GM12875 (cell line): ENCODE measurements around the gene CD38.

Experiments used
- H3K4me3 ChIP-seq: one replicate; pipeline ENCODE4 v1.5.1; 2011; ENCODE audit warnings: low read depth, low read length, control low read depth
- CTCF ChIP-seq: IDR thresholded peaks from 2 replicates; pipeline ENCODE4 v1.5.1; 2011; ENCODE audit warnings: low read depth, mild to moderate bottlenecking, control low read depth, inconsistent platforms, low read length, moderate library complexity, borderline replicate concordance; ENCODE audit not compliant: insufficient read depth

The CD38 gene

GRCh38 chr4:15776871-15777648 is 1.1 kb upstream of the CD38 start:
- H3K4me3 ChIP-seq: no peak overlapping the region
- TF ChIP-seq CTCF: no peak

GRCh38 chr4:15777697-15778288 is 335 bp upstream of the CD38 start:
- H3K4me3 ChIP-seq: no peak overlapping the region
- TF ChIP-seq CTCF: no peak

- no peak for TF ChIP-seq CTCF
These were observed 1.2 kb downstream of the CD38 start for GRCh38 chr4:15779306-15779705.

DNA sequence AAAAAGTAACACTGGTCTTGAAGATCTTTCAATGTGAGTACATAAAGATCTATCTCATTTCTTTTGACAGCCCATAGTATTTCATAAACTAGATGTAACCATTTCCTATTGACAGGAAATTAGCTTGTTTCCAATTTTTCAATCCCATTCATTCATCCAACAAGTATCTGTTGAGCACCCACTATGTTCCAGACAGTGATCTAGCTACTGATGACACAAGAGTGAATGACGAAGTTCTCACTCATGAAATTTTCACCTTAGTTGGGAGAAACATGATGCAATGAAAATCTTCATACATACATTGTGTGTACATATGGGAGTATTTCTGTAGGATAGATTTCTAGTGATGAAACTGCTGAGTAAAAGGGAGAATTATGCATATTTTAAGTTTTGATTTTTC is 1.7 kb downstream of the CD38 start:
- no peak overlapping the region for H3K4me3 ChIP-seq
- no peak for TF ChIP-seq CTCF

More at GRCh38 chr4:15779306-15779705, 1.2 kb downstream of the CD38 start:
- peak overlapping the region; percentile 67 for H3K4me3 ChIP-seq

- no peak overlapping the region for H3K4me3 ChIP-seq
- TF ChIP-seq CTCF: no peak
These were observed 3.4 kb downstream of the CD38 start for GRCh38 chr4:15781427-15782095.

DNA sequence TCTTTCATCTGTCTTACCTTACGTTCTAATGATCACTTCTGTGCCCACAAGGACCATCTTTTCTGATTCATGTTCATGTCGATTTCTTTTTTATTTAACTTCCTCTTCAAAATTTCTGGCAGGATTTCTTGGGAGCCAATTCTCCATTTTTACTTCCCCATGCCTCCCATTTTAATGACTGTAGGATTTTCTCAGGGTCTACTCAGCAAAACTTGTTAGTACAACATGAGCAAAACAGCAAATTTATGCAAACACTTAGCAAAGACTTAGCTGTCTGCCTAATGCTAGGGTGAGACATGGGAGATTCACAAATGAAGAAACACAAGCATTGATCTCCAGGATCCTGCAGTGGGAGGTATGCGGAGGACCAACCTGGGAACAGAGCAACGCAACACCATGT is 5.5 kb downstream of the CD38 start:
- H3K4me3 ChIP-seq: no peak overlapping the region
- TF ChIP-seq CTCF: no peak
